ENCODE data around the gene RNASE13. TPM values are rescaled to one million over a fixed set of nuclear protein-coding genes. Genes with fewer than 3 reads are reported as not detected.

The RNASE13 gene
- total RNA-seq, 1 experiment from 2014 or later: not detected

DNA sequence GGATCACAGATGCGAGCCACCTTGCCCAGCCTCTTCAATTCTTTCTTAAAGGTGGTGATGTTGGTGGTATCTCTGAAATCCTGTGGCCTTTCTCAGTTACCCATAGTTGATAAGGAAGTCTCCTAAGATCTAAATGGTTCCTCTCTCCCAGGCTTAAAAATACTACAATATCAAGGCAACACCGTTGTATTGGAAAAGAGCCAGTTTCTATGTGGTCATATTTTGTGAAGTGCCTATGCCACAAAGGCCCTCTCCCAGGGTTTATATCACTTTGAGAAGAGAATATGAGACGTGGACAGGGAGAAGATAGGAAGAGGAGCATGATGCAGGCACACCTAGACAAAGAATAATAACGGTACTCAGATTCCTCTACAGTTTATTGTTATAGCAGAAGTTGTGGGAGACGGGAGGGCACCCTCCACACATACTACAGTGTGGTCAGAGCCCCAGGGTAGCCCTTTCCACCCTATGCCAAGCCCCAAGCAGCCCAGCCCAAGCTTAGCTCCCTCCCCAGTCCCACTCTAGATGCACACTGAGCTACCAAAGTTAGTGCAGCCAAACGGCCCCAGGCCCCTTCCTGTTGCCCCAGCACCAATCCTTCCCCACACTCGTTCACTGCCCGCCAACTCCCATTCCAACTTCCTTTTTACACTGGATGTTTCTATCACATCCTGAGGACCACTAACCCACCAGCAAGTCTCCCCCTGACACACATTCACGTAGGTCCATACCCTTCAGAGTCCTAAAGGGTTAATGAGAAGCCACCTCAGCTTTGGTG lies 18.0 kb downstream of the RNASE13 start:
- TF ChIP-seq, protein P1, sequence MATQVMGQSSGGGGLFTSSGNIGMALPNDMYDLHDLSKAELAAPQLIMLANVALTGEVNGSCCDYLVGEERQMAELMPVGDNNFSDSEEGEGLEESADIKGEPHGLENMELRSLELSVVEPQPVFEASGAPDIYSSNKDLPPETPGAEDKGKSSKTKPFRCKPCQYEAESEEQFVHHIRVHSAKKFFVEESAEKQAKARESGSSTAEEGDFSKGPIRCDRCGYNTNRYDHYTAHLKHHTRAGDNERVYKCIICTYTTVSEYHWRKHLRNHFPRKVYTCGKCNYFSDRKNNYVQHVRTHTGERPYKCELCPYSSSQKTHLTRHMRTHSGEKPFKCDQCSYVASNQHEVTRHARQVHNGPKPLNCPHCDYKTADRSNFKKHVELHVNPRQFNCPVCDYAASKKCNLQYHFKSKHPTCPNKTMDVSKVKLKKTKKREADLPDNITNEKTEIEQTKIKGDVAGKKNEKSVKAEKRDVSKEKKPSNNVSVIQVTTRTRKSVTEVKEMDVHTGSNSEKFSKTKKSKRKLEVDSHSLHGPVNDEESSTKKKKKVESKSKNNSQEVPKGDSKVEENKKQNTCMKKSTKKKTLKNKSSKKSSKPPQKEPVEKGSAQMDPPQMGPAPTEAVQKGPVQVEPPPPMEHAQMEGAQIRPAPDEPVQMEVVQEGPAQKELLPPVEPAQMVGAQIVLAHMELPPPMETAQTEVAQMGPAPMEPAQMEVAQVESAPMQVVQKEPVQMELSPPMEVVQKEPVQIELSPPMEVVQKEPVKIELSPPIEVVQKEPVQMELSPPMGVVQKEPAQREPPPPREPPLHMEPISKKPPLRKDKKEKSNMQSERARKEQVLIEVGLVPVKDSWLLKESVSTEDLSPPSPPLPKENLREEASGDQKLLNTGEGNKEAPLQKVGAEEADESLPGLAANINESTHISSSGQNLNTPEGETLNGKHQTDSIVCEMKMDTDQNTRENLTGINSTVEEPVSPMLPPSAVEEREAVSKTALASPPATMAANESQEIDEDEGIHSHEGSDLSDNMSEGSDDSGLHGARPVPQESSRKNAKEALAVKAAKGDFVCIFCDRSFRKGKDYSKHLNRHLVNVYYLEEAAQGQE (IDR thresholded peaks at IDR 0.05; ENCODE audit: insufficient read depth in 1 of 2, low read depth in 2 of 2, low read length in 1 of 2): no peak
- no peak for TF ChIP-seq TCF7L2 (IDR thresholded peaks at IDR 0.05; ENCODE audit: low read depth, low read length)
- TF ChIP-seq POLR2AphosphoS5 (IDR thresholded peaks at IDR 0.05; ENCODE audit: low read depth, low read length): no peak
- TF ChIP-seq SIN3A (IDR thresholded peaks at IDR 0.05; ENCODE audit: borderline replicate concordance, insufficient read depth, low read depth, low read length): no peak
- TF ChIP-seq, protein P2, sequence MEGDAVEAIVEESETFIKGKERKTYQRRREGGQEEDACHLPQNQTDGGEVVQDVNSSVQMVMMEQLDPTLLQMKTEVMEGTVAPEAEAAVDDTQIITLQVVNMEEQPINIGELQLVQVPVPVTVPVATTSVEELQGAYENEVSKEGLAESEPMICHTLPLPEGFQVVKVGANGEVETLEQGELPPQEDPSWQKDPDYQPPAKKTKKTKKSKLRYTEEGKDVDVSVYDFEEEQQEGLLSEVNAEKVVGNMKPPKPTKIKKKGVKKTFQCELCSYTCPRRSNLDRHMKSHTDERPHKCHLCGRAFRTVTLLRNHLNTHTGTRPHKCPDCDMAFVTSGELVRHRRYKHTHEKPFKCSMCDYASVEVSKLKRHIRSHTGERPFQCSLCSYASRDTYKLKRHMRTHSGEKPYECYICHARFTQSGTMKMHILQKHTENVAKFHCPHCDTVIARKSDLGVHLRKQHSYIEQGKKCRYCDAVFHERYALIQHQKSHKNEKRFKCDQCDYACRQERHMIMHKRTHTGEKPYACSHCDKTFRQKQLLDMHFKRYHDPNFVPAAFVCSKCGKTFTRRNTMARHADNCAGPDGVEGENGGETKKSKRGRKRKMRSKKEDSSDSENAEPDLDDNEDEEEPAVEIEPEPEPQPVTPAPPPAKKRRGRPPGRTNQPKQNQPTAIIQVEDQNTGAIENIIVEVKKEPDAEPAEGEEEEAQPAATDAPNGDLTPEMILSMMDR (IDR thresholded peaks at IDR 0.05): no peak
- H3K4me3 ChIP-seq (ENCODE audit: low read depth in 2 of 2, low read length in 2 of 2): no peak overlapping the region
- DNase-seq (ENCODE audit: low read depth, low spot score) (no peak), ATAC-seq (no peak)
- no peak overlapping the region for H3K27ac ChIP-seq (ENCODE audit: low read length)
- H3K36me3 ChIP-seq (ENCODE audit: control insufficient read depth, insufficient read depth, low read length): no peaks in the 10 kb centered on the region
- ChIA-PET POLR2A (interaction anchor here (0.6 kb wide), 1 partner anchor 422 kb away, joined by 4 read pairs; no protein-coding TSS in a partner anchor), CTCF (no interaction called here)
- H3K4me1 ChIP-seq (ENCODE audit: control insufficient read depth, insufficient read depth, low read length): no peaks in the 10 kb centered on the region
- intact Hi-C loops (cut with micrococcal nuclease; ENCODE audit: unreplicated experiment) (no loop called here), in situ Hi-C loops (cut with HindIII; ENCODE audit: low pct_unique_long_range_greater_than_20kb, low sequenced_read_pairs) (no loop called here)
- H3K9me3 ChIP-seq (ENCODE audit: control insufficient read depth, insufficient read depth, low read depth, low read length): no peaks in the 10 kb centered on the region
- H3K27me3 ChIP-seq (ENCODE audit: control insufficient read depth, insufficient read depth, low read length): no peaks in the 10 kb centered on the region
- BruUV-seq (replicated peaks): no TSS peak

DNA sequence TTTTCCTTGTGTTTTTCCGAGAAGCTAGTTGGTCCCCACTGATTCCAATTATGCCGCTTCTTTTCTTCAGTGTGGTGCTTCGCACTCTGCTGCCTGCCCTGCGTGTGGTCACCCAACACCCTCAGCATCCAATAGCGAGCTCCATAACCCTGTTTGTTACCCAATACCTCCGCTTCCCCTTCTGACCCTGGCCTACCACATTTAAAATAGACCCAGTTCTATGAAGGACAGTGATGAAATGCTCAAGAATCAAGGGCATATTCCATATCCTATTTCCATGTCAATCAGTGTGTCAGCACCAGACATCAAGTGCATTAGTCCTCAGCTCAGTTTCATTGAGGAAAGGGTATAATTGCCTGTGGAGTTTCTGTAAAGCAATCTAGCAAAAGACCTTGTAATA lies 19.3 kb downstream of the RNASE13 start:
- intact Hi-C loops (cut with micrococcal nuclease; ENCODE audit: unreplicated experiment): loop anchor here (2.0 kb wide), 2 partner anchors 25 to 91 kb away; no protein-coding TSS in a partner anchor
- BruUV-seq (replicated peaks): no TSS peak
- CTCF ChIA-PET: interaction anchor here (1.0 to 2.4 kb wide), 13 partner anchors 14 to 90 kb away, joined by 3 to 33 read pairs (median 5); partner anchors contain the start of genes ARHGEF40 and RNASE13
- Histone ChIP-seq H3K27ac (ENCODE audit: low read length) (no peak overlapping the region), H3K4me1 (ENCODE audit: control insufficient read depth, insufficient read depth, low read length) (no peaks in the 10 kb centered on the region), H3K36me3 (ENCODE audit: control insufficient read depth, insufficient read depth, low read length) (no peaks in the 10 kb centered on the region), H3K4me3 (ENCODE audit: low read depth in 2 of 2, low read length in 2 of 2) (no peak overlapping the region), H3K27me3 (ENCODE audit: control insufficient read depth, insufficient read depth, low read length) (no peaks in the 10 kb centered on the region), H3K9me3 (ENCODE audit: control insufficient read depth, insufficient read depth, low read depth, low read length) (no peaks in the 10 kb centered on the region)
- in situ Hi-C loops (cut with HindIII; ENCODE audit: low pct_unique_long_range_greater_than_20kb, low sequenced_read_pairs): no loop called here
- POLR2A ChIA-PET: no interaction called here
- TF ChIP-seq, protein P1 (IDR thresholded peaks at IDR 0.05; ENCODE audit: insufficient read depth in 1 of 2, low read depth in 2 of 2, low read length in 1 of 2): no peak
- TF ChIP-seq TCF7L2 (IDR thresholded peaks at IDR 0.05; ENCODE audit: low read depth, low read length) (no peak), SIN3A (IDR thresholded peaks at IDR 0.05; ENCODE audit: borderline replicate concordance, insufficient read depth, low read depth, low read length) (no peak), POLR2AphosphoS5 (IDR thresholded peaks at IDR 0.05; ENCODE audit: low read depth, low read length) (no peak)
- TF ChIP-seq, protein P2 (IDR thresholded peaks at IDR 0.05): no peak
- DNase-seq (ENCODE audit: low read depth, low spot score) (no peak), ATAC-seq (no peak)

All from Panc1 (cell line).